Fibroblast of villous mesenchyme (primary cell): ENCODE data around the gene ACADL. TPM values are rescaled to one million over a fixed set of nuclear protein-coding genes. Genes with fewer than 3 reads are reported as not detected.

Experiments
- DNase-seq: peaks from one replicate; pipeline ENCODE4 v3.0.0-alpha.2; 2010; ENCODE audit warnings: low read depth
- H3K4me3 ChIP-seq: 2 replicates; pipeline ENCODE4 v1.5.1; 2011; ENCODE audit warnings: low read depth, mild to moderate bottlenecking, low read length
- CTCF ChIP-seq: IDR thresholded peaks from 2 replicates; pipeline ENCODE4 v1.5.1; 2012; ENCODE audit warnings: low read depth, mild to moderate bottlenecking, low read length; ENCODE audit not compliant: insufficient read depth
- total RNA-seq: library from RNA; depleted of rRNA; stranded (reverse); fragments of >200 nt; gene quantifications from 2 replicates; pipeline ENCODE4 v1.2.3, GENCODE V29; 2012

The ACADL gene
- total RNA-seq, 1 donor, result not detected

GRCh38 chr2:210207929-210208328 is 17.3 kb downstream of the ACADL start:
- TF ChIP-seq CTCF, result no peak
- no peak for DNase-seq
- no peak overlapping the region for H3K4me3 ChIP-seq

- no peak for DNase-seq
- TF ChIP-seq CTCF, result no peak
- H3K4me3 ChIP-seq, result no peak overlapping the region
Measured at GRCh38 chr2:210203558-210203957, 21.7 kb downstream of the ACADL start.

DNA sequence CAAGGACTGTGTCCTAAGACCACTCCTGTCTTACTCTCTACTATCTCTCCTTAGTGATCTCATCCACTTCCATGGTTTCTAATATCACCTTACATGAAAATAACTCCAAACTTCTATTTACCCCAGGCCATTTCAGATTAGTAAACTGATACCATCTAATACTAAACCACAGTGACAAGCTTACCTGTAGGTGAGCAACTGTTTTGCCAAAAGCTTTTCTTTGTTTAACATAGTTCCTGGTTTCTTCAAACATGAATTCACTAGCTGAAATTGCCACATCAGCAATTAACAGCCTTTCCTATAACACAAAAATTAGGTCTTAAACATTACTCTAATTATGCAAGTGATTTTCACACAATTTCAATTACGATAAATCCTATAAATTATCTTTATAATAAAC is 22.1 kb downstream of the ACADL start:
- no peak for DNase-seq
- no peak overlapping the region for H3K4me3 ChIP-seq
- TF ChIP-seq CTCF, result no peak

DNA sequence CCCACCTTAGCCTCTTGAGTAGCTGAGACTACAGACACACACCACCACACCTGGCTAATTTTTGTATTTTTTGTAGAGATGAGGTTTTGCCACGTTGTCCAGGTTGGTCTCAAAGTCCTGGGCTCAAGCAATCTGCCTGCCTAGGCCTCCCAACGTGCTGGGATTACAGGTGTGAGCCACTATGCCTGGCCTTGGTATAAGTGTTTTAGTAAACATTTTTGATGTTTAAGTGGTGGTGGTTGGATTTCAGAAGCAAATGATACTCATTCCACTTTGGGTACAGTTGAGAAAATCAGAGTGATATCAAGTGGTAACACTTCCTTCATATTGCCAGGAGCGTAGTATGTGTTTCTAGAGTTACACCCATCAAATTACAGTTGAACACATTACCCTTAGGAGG is 25.4 kb downstream of the ACADL start:
- no peak for DNase-seq
- H3K4me3 ChIP-seq, result no peak overlapping the region
- no peak for TF ChIP-seq CTCF

- TF ChIP-seq CTCF, result peak; percentile 71
- no peak overlapping the region for H3K4me3 ChIP-seq
- peak; percentile 39 for DNase-seq
Measured at GRCh38 chr2:210199186-210199765, 26.0 kb downstream of the ACADL start.

- H3K4me3 ChIP-seq, result no peak overlapping the region
- TF ChIP-seq CTCF, result no peak
- DNase-seq, result no peak
Measured at GRCh38 chr2:210198326-210198725, 26.9 kb downstream of the ACADL start.

- no peak overlapping the region for H3K4me3 ChIP-seq
- TF ChIP-seq CTCF, result no peak
- DNase-seq, result no peak
Measured at GRCh38 chr2:210197720-210198119, 27.5 kb downstream of the ACADL start.
